ENCODE data around the gene ANKRD13A. TPM values are rescaled to one million over a fixed set of nuclear protein-coding genes. Genes with fewer than 3 reads are reported as not detected.

Gene ANKRD13A
- polyA plus RNA-seq, 1 of the 3 experiments (the other 2 are of a cell fraction), result 42.8 TPM

DNA sequence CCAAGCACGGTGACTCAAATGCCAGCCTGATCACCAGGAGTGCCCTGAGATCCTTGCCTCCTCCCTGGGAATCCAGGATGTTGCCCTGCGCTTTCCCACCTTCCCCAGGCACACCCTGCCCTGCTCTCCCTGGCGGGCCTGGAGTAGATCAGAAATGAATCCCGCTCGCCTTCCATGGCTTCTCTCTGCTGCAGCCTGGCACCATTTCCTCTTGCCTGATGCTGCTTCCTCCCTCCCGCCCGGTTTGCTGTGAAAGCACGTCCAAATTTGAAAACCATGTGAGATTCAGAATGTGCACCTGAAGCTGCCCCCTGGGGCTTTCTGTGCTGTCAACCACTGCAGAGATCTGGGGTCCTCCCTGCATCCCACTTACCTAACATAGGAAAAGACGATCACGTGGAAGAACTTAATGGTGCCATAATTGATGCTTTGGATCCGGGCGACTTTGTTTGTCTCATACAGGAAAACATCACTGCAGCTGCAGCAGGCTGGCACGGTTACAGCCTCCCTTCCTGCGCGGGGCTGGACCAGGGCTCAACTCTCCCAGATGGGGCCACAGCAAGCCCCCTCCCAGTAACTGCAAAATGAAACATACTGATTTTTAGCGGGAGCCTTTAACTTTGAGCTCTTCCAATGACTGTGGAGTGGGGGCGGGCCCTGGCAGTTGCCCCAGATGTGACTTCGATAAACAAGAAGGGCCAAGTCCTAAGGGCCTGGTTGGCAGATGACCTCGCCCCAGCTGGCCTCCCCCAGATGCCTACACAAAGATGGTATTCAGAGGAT is 74.0 kb downstream of the ANKRD13A start:
- Histone ChIP-seq H3K27me3 (ENCODE audit: insufficient read depth) (no peaks in the 10 kb centered on the region), H3K9ac (no peak overlapping the region; the same call in 1 of the 2 replicates), H3K9me2 (no peaks in the 10 kb centered on the region), H3K4me3 (ENCODE audit: low read depth in 2 of 2, low read length in 1 of 2) (peak overlapping the region; percentile 16 to 42; a peak in 3 of 4 replicates), H3F3A (replicated peaks; ENCODE audit: insufficient read depth) (no peaks in the 10 kb centered on the region), H3K9me3 (no peaks in the 10 kb centered on the region), H3K4me1 (ENCODE audit: control insufficient read depth in 1 of 2, insufficient read depth in 2 of 2, low read depth in 1 of 2, low read length in 1 of 2) (peaks cover 0 to 7% of the 10 kb centered on the region in 2 experiments; a peak in 1 of 4 replicates), H4K20me1 (ENCODE audit: insufficient read depth) (no peaks in the 10 kb centered on the region), H2AFZ (ENCODE audit: low read depth) (peak overlapping the region; percentile 74), H3K36me3 (replicated peaks in 1 of 2; ENCODE audit: control insufficient read depth in 1 of 2, insufficient read depth in 2 of 2, low read length in 1 of 2) (no peaks in the 10 kb centered on the region), H3K27ac (ENCODE audit: low read depth in 2 of 2, low read length in 1 of 2) (no peak overlapping the region), H3K79me2 (ENCODE audit: insufficient read depth) (no peaks in the 10 kb centered on the region), H3K4me2 (peak overlapping the region; percentile 46)
- CTCF ChIA-PET, result interaction anchor here (1.1 kb wide), 2 partner anchors 9 to 29 kb away, joined by 4 to 5 read pairs; no protein-coding TSS in a partner anchor
- WGBS (ENCODE audit: low lambda C conversion rate), result 56% methylated on average over 18 of the region's 19 CpGs
- POLR2A ChIA-PET, result interaction anchor here (0.6 kb wide), 1 partner anchor 360 kb away, joined by 3 read pairs; no protein-coding TSS in a partner anchor
- DNase-seq, result peak; percentile 60
- no peak for TF ChIP-seq NFIC (IDR thresholded peaks at IDR 0.05; ENCODE audit: borderline replicate concordance)
- peak; percentile 18; the same call in 1 of the 2 replicates for TF ChIP-seq USF1 (IDR thresholded peaks at IDR 0.05; ENCODE audit: borderline replicate concordance, low read depth)
- TF ChIP-seq, protein P1, sequence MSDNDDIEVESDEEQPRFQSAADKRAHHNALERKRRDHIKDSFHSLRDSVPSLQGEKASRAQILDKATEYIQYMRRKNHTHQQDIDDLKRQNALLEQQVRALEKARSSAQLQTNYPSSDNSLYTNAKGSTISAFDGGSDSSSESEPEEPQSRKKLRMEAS (IDR thresholded peaks at IDR 0.05; ENCODE audit: low read depth), result 0 out of 2 replicates have a peak, but pooled peaks have one; percentile 49
- TF ChIP-seq REST (IDR thresholded peaks at IDR 0.05; ENCODE audit: low read depth, low read length), result no peak

DNA sequence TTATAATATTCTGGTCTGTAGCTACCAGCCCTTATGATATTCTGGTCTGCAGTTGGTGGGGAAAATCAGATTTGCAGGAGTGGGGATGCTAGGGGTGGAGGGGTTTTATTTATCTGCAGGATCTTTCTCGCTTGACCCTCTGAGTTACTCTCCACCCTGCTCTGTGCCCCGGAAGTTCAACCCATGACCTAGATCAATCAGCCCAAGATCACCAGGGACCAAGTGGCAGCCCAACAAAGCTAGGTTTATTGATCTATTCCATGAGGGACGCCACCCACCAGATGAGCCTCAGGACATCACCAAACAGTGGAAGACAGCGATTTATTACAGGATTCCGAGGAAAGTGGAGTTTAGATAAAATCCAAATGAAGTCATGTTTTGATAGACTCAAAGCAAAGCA is 74.9 kb downstream of the ANKRD13A start:
- Histone ChIP-seq H3K4me1 (ENCODE audit: control insufficient read depth in 1 of 2, insufficient read depth in 2 of 2, low read depth in 1 of 2, low read length in 1 of 2) (peaks cover 0 to 7% of the 10 kb centered on the region in 2 experiments; a peak in 1 of 4 replicates), H3K9me3 (no peaks in the 10 kb centered on the region), H3K9ac (no peak overlapping the region), H3K27ac (ENCODE audit: low read depth in 2 of 2, low read length in 1 of 2) (no peak overlapping the region), H3K9me2 (no peaks in the 10 kb centered on the region), H3K27me3 (ENCODE audit: insufficient read depth) (no peaks in the 10 kb centered on the region), H3K36me3 (replicated peaks in 1 of 2; ENCODE audit: control insufficient read depth in 1 of 2, insufficient read depth in 2 of 2, low read length in 1 of 2) (no peaks in the 10 kb centered on the region), H3K4me2 (no peak overlapping the region), H2AFZ (ENCODE audit: low read depth) (no peak overlapping the region), H3F3A (replicated peaks; ENCODE audit: insufficient read depth) (no peaks in the 10 kb centered on the region), H3K4me3 (ENCODE audit: low read depth in 2 of 2, low read length in 1 of 2) (no peak overlapping the region), H4K20me1 (ENCODE audit: insufficient read depth) (no peaks in the 10 kb centered on the region), H3K79me2 (ENCODE audit: insufficient read depth) (no peaks in the 10 kb centered on the region)
- WGBS (ENCODE audit: low lambda C conversion rate), result 93% methylated on average over 5 of the region's 5 CpGs
- no peak for DNase-seq
- CTCF ChIA-PET, result interaction anchor here (1.0 to 1.4 kb wide), 4 partner anchors 10 to 681 kb away, joined by 3 to 5 read pairs (median 4); no protein-coding TSS in a partner anchor
- POLR2A ChIA-PET, result no interaction called here
- TF ChIP-seq SMC3 (IDR thresholded peaks at IDR 0.05; ENCODE audit: low read depth, low read length), result no peak
- TF ChIP-seq TCF12 (IDR thresholded peaks at IDR 0.05), result no peak
- no peak for TF ChIP-seq RFX5 (IDR thresholded peaks at IDR 0.05; ENCODE audit: low read length)
- TF ChIP-seq GATA2 (CRISPR knock-in tag; IDR thresholded peaks at IDR 0.05), result no peak
- TF ChIP-seq ZBTB33 (IDR thresholded peaks at IDR 0.05; ENCODE audit: borderline replicate concordance, low read depth), result no peak
- TF ChIP-seq PBX3 (IDR thresholded peaks at IDR 0.05), result no peak
- TF ChIP-seq RCOR1 (IDR thresholded peaks at IDR 0.05; ENCODE audit: low read length), result no peak
- TF ChIP-seq CHD2 (IDR thresholded peaks at IDR 0.05; ENCODE audit: low read length, partially characterized antibody), result no peak
- TF ChIP-seq CTCF (IDR thresholded peaks at IDR 0.05), result no peak
- TF ChIP-seq YY1 (IDR thresholded peaks at IDR 0.05; ENCODE audit: low read depth), result no peak
- TF ChIP-seq FOSL2 (IDR thresholded peaks at IDR 0.05; ENCODE audit: borderline replicate concordance, low read depth), result no peak
- no peak for TF ChIP-seq EP300 (IDR thresholded peaks at IDR 0.05; ENCODE audit: borderline replicate concordance in 1 of 2, low read depth in 1 of 2, low read length in 1 of 2)

All from SK-N-SH (cell line).